NCI-H1105 (cell line): ENCODE measurements around the gene CLRN3.

Experiments
- DNase-seq: peaks from one replicate; lab custom pipeline; 2025; lab: John Stamatoyannopoulos, UW

The CLRN3 gene

DNA sequence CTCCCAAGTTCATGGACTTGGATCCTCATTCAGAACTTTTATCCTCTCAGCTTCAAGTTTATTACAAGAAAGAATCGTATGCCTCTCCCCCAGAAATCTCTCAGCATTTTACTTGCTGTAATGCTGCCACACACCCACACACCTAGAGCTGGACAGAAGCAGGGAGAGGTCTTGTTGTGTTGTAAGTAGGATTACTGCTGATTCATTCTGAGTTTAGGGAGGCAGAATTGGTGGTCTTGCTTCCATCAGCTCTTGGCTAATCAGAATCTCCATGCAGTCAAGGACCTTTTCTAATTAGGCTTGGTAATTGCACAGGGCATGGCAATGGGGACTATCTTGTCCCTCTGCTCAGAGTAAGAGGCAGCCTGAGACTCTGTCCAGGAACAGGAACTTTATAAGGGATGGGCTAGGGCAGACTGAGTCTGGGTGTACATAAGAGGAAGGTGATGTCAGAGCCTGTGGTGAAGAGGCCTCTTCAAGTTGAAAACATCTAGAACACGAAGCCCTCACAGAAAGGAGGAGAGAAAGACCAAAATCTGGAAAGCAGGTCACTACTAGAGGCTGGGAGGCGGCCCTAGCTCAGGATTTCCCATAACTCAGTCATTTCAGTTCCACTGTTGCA is 7.1 kb upstream of the CLRN3 start:
- no peak for DNase-seq

- DNase-seq, result no peak
These were observed 4.4 kb upstream of the CLRN3 start for GRCh38 chr10:127897177-127897576.

DNA sequence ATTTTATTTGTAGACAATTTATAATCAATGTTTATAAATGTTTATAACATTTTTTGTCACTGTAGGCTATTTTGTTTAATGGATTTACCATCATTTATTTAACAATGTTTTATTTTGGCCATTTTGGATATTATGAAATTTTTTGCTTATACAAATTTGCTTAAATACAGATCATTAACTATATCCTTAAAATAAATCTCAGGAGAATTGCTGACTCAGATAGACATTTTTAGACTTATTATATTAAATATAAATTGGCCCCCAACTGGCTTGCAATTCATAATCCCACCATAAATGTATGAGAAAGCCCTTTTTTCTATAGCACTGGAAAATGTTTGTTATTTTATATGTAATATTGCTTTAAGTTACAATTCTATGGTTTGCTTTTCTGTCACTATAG is 3.8 kb upstream of the CLRN3 start:
- no peak for DNase-seq

GRCh38 chr10:127894146-127894545 is 1.4 kb upstream of the CLRN3 start:
- no peak for DNase-seq

GRCh38 chr10:127890832-127891334 is 1.9 kb downstream of the CLRN3 start:
- DNase-seq, result no peak

- no peak for DNase-seq
These were observed 2.5 kb downstream of the CLRN3 start for GRCh38 chr10:127890216-127890615.

- DNase-seq, result no peak
These were observed 3.0 kb downstream of the CLRN3 start for GRCh38 chr10:127889605-127890195.

DNA sequence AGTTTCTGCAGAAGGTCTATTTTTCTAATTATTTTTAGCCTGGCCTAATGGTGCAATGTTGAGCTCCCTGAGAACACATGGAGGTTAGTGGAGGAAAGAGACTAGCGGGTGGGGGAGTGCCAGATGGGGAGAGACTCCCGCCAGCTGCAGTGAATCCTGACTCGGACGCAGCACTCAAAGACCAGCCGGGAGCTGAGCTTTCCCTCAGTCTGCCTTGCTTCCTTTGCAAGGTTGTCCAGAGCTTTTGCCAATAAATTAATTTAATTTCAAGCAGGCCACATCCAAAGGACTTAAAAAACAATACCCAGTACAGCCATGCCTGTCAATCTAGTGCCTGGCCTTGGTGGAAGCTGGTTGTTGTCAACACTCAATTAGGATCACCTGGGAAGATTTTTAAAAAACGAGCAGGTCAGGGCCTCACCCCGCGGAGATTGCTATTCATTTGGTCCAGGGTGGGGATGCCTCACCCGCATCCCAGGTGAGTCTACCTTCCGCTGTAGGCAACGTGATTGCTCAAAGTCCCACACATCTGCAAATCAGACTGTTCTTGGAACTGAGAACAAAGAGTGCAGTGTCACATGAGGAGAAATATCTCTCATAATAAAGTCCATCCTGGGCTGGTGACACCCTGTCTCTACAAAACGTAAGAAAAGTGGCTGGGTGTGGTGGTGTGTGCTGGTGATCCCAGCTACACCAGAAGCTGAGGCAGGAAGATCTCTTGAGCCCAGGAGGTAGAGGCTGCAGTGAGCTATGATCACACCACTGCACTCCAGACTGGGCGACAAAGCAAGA is 4.0 kb downstream of the CLRN3 start:
- DNase-seq, result no peak

DNA sequence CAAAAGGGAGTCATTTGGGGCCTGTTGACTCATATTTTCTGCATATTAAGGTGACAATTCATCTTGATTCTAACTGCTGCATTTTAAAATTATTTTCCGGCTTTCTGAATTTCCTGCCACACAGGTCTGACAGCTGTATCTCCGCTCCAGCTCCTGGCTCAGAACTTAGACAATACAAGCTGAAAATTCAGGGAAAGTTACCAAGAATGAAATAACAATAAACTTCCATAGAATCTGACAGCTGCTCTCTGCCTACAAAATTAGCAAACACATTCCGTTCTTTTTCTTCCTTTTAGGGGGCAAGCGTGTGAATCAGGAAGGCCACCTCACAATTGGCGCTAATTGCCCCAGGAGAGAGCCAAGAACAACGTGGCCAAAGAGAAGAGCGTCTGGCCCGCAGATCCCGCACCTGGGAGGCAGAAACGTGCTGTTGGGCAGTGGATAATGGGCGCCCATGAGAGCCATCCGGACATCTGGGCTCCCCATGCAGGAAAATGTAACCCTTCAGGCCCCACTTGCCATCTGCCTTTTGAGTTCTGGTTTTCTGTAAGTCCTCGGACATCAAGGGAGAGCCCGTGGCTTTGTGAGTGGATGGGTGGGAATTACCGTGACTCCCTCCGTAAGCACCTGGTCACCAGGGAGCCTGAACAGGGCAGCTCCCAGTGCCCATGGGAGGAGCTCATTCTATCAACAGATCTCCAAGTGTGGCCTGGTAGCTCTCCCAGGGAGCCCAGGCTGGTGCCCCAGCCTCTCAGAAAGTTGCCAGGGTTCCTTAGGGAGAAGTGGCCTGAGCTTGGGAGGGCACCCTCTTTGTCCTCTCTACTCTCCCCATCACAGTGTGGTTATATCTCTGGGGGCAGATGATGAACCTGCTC is 5.0 kb downstream of the CLRN3 start:
- DNase-seq, result no peak

- DNase-seq, result no peak
These were observed 6.2 kb downstream of the CLRN3 start for GRCh38 chr10:127886371-127887051.

DNA sequence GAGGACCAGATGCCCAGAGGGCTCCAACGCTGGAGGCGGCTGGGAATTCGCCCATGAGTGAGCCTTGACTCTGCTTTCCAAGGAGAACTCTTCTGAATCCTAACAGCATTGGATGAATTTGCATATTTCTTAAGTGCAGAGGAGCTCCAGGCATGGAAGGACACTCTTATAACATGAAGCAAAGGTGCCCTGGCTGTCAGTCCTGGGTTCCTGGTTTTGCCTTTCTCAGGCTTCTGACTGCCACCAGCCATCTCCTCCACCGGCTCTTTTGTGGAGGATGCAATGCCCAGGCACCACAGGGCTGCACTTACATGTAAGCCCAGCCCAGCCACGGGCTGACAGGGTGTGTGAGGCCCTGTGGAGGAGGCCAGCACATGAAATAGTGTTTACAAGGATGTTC is 8.2 kb downstream of the CLRN3 start:
- DNase-seq, result no peak

GRCh38 chr10:127883516-127883915 is 9.2 kb downstream of the CLRN3 start:
- no peak for DNase-seq

GRCh38 chr10:127882801-127883459 is 9.8 kb downstream of the CLRN3 start:
- no peak for DNase-seq

- no peak for DNase-seq
These were observed 10.3 kb downstream of the CLRN3 start for GRCh38 chr10:127882391-127882790.

GRCh38 chr10:127881262-127881661 is 11.5 kb downstream of the CLRN3 start:
- no peak for DNase-seq

DNA sequence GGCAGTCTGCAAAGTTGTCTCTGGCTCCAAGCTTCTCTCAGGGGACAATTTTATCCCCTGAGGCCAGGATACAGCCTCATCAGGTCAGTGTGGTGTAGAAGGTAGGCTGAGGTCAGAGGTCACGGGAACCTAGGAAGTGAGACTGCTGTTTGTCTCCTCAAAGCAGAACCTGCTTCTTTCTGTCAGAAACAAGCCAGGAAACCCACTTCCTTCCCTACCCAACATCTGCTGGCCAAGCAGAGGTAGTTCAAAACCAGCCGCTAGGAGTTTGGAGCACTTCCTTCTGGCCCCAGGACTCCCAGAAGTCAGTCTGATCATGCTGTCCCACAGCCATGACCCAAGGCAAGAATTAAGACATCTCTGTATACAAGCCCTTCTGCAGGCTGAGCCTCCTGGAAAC is 12.2 kb downstream of the CLRN3 start:
- DNase-seq, result no peak

- no peak for DNase-seq
These were observed 14.2 kb downstream of the CLRN3 start for GRCh38 chr10:127878475-127879055.

GRCh38 chr10:127877699-127878098 is 15.0 kb downstream of the CLRN3 start:
- no peak for DNase-seq

- DNase-seq, result no peak
These were observed 15.6 kb downstream of the CLRN3 start for GRCh38 chr10:127877116-127877515.

DNA sequence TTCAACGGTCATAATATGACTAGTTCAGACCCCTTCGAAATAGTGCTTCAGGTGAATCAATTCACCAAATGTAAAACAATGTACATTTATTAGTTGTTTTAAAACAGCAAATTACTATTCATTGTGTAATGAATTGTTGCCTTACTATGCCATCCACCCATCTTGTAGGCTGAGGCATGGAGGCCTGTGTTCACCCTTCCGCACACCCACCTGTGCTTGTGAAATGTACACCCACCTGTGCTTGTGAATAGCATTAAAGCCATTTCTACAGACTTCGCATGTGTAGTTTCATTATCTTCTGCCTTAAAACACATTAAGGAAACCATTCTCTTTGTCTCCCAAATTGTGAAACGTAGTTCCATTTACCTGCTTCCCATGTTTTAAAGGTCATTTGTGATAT is 16.8 kb downstream of the CLRN3 start:
- DNase-seq, result no peak

GRCh38 chr10:127875449-127875765 is 17.3 kb downstream of the CLRN3 start:
- DNase-seq, result no peak
